Calu3 (cell line): ENCODE data around the gene ANP32E. TPM values are rescaled to one million over a fixed set of nuclear protein-coding genes. Genes with fewer than 3 reads are reported as not detected.
"Not testable (repeated sequence)": the region's sequence is repeated elsewhere in the genome, so short reads cannot be mapped to it uniquely, and the experiment has no call there.

Experiments
- BruUV-seq: library from RNA; stranded (reverse); fragments of 400-500 nt; replicated peaks from 2 replicates; lab custom pipeline; 2021; lab: Mats Ljungman, UMichigan
- CTCF ChIA-PET: fragments of 300-600 bp; sonication (Branson Sonifier 250); formaldehyde crosslinking; loops from one replicate; lab custom pipeline; 2022; ENCODE audit warnings: antibody characterized with exemption; lab: Charles Lee
- DNase-seq: peaks from one replicate; pipeline ENCODE4 v3.0.0; 2022
- H3K27ac Mint-ChIP-seq: one replicate; pipeline ENCODE4 v1.8.0; 2022; ENCODE audit warnings: mixed read lengths; ENCODE audit not compliant: unreplicated experiment
- H3K27me3 Mint-ChIP-seq: one replicate; pipeline ENCODE4 v1.8.0; 2022; ENCODE audit warnings: mixed read lengths; ENCODE audit not compliant: unreplicated experiment
- H3K36me3 Mint-ChIP-seq: one replicate; pipeline ENCODE4 v1.8.0; 2022; ENCODE audit warnings: mild to moderate bottlenecking, moderate library complexity, mixed read lengths; ENCODE audit not compliant: insufficient read depth, unreplicated experiment
- H3K4me1 Mint-ChIP-seq: one replicate; pipeline ENCODE4 v1.8.0; 2022; ENCODE audit warnings: mild to moderate bottlenecking, low read depth, mixed read lengths; ENCODE audit not compliant: unreplicated experiment
- H3K4me3 Mint-ChIP-seq: one replicate; pipeline ENCODE4 v1.8.0; 2022; ENCODE audit warnings: mild to moderate bottlenecking, low read depth, moderate library complexity, mixed read lengths; ENCODE audit not compliant: unreplicated experiment
- H3K9me3 Mint-ChIP-seq: one replicate; pipeline ENCODE4 v1.8.0; 2022; ENCODE audit warnings: low read depth, mixed read lengths; ENCODE audit not compliant: unreplicated experiment
- intact Hi-C: fragments of 100-400 bp; cut with micrococcal nuclease; formaldehyde crosslinking; loops from one replicate; pipeline ENCODE4 v1.10.0; 2022; ENCODE audit not compliant: unreplicated experiment
- total RNA-seq: library from RNA; stranded (reverse); gene quantifications from 2 replicates; pipeline ENCODE4 v1.2.3, GENCODE V29; 2022
- TF ChIP-seq, protein P1 (sequence below): fragments of 200-600 bp; IDR thresholded peaks from one replicate; pipeline ENCODE4 v1.8.0; 2022; ENCODE audit warnings: antibody characterized with exemption; ENCODE audit not compliant: unreplicated experiment

The ANP32E gene
- total RNA-seq, 1 experiment from 2014 or later, result 129 TPM

DNA sequence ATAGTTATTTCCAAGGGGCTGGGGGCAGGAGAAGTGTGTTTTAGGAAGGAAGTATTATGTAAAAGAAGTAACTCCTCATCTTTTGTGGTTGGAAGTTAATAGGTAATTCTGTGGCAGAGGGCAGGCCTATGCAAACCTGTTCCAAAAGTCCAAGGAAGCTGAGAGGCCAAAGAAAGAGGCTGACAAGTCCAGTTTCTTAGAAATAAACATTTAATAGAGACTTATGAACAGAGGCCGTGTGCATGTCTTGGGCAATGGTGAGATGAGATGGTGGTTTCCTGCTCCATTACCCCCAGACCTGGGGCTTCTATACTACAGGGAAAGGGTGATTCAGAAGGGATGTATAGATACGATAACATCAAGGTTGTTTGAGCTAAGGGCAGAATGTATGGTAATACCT, 14.0 kb upstream of the ANP32E start:
- intact Hi-C loops, result loop anchor here (10.0 kb wide), 1 partner anchor 285 kb away; no protein-coding TSS in a partner anchor
- Mint-ChIP-seq H3K27me3 (no peaks in the 10 kb centered on the region), H3K36me3 (no peaks in the 10 kb centered on the region), H3K9me3 (no peaks in the 10 kb centered on the region), H3K4me3 (no peak overlapping the region), H3K4me1 (no peaks in the 10 kb centered on the region), H3K27ac (no peak overlapping the region)
- CTCF ChIA-PET, result interaction anchor here (0.6 kb wide), 1 partner anchor 114 kb away, joined by 3 read pairs; no protein-coding TSS in a partner anchor
- no TSS peak for BruUV-seq
- no peak for DNase-seq
- TF ChIP-seq, protein P1, sequence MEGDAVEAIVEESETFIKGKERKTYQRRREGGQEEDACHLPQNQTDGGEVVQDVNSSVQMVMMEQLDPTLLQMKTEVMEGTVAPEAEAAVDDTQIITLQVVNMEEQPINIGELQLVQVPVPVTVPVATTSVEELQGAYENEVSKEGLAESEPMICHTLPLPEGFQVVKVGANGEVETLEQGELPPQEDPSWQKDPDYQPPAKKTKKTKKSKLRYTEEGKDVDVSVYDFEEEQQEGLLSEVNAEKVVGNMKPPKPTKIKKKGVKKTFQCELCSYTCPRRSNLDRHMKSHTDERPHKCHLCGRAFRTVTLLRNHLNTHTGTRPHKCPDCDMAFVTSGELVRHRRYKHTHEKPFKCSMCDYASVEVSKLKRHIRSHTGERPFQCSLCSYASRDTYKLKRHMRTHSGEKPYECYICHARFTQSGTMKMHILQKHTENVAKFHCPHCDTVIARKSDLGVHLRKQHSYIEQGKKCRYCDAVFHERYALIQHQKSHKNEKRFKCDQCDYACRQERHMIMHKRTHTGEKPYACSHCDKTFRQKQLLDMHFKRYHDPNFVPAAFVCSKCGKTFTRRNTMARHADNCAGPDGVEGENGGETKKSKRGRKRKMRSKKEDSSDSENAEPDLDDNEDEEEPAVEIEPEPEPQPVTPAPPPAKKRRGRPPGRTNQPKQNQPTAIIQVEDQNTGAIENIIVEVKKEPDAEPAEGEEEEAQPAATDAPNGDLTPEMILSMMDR, result no peak

DNA sequence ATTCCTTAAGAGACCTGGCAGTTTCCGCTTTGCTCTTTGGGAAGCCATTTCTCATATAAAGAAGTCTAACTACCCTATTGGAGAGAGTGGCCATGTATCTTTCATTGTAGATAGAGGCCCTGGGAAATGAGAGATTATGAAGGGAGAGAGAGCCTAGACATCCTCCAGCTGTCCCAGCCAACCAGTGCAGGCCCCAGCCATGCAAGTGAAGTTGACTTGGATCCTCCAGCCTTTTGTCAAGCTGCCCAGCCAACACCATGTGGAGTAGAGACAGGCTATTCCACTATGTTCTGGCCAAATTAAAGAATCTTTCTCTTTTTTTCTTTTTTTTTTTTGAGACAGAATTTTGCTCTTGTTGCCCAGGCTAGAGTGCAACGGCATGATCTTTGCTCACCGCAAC, 7.1 kb upstream of the ANP32E start:
- TF ChIP-seq, protein P1, result no peak
- H3K4me1 Mint-ChIP-seq, result no peaks in the 10 kb centered on the region
- H3K9me3 Mint-ChIP-seq, result no peaks in the 10 kb centered on the region
- no peak for DNase-seq
- no peak overlapping the region for H3K27ac Mint-ChIP-seq
- no peaks in the 10 kb centered on the region for H3K27me3 Mint-ChIP-seq
- CTCF ChIA-PET, result no interaction called here
- intact Hi-C loops, result no loop called here
- no TSS peak for BruUV-seq
- H3K4me3 Mint-ChIP-seq, result no peak overlapping the region
- H3K36me3 Mint-ChIP-seq, result no peaks in the 10 kb centered on the region

DNA sequence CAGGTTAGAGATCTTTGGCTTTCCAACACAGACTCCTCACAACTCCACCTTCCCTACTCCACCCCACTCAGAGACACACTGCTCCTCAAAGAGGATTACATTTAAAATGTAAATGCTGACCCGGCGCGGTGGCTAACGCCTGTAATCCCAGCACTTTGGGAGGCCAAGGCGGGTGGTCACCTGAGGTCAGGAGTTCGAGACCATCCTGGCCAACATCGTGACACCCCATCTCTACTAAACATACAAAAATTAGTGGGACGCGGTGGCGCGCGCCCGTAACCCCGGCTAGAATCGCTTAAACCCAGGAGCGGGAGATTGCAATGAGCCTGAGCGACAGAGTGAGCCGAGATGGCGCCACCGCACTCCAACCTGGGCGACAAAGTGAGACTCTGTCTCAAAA, 1.8 kb upstream of the ANP32E start:
- H3K27ac Mint-ChIP-seq, result no peak overlapping the region
- no TSS peak for BruUV-seq
- no peaks in the 10 kb centered on the region for H3K27me3 Mint-ChIP-seq
- TF ChIP-seq, protein P1, result no peak
- intact Hi-C loops, result no loop called here
- H3K4me3 Mint-ChIP-seq, result no peak overlapping the region
- H3K9me3 Mint-ChIP-seq, result no peaks in the 10 kb centered on the region
- peaks cover 11% of the 10 kb centered on the region for H3K4me1 Mint-ChIP-seq
- CTCF ChIA-PET, result interaction anchor here (1.5 kb wide), 1 partner anchor 14 kb away, joined by 5 read pairs; no protein-coding TSS in a partner anchor
- DNase-seq, result no peak
- no peaks in the 10 kb centered on the region for H3K36me3 Mint-ChIP-seq

DNA sequence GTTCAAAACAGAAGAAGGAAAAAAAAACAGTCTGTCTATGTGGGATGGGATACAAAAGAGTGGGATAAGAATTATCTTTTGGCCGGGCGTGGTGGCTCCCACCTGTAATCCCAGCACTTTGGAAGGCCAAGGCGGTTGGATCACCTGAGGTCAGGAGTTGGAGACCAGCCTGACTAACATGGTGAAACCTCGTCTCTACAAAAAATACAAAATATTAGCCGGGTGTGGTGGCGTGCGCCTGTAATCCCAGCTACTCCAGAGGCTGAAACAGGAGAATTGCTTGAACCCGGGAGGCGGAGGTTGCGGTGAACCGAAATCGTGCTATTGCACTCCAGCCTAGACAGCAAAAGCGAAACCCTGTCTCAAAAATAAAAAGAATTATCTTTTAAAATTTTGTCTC, 1.3 kb upstream of the ANP32E start:
- CTCF ChIA-PET, result interaction anchor here (1.5 kb wide), 1 partner anchor 14 kb away, joined by 5 read pairs; no protein-coding TSS in a partner anchor
- H3K27ac Mint-ChIP-seq, BruUV-seq, H3K4me3 Mint-ChIP-seq, H3K27me3 Mint-ChIP-seq, intact Hi-C loops, H3K36me3 Mint-ChIP-seq, H3K9me3 Mint-ChIP-seq, DNase-seq: not testable (repeated sequence)
- H3K4me1 Mint-ChIP-seq, result peaks cover 11% of the 10 kb centered on the region

DNA sequence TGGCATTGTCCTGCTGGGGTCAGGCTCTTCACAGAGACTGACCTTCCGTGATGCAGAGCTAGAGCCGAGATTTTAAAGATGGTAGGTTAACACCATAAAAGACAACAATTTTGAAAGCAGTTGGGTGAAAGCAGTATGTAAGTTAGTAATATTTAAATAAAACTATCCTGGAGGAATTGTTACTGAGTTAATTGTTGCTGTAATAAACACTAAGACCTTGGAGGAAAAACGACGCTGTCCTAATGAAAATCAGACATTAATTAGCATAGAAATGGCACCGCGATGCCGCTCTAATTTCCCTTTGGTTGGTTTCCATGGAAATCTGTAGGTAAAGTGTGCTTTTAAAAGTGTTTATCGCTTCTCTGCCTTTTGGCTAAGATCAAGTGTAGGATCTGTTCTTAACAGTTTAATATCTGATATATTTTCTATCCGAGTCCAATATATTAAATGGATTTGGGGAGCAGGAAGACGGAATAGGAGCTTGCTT, 745 bp upstream of the ANP32E start:
- TF ChIP-seq, protein P1, result no peak
- H3K36me3 Mint-ChIP-seq, result no peaks in the 10 kb centered on the region
- no peak overlapping the region for H3K4me3 Mint-ChIP-seq
- peaks cover 11% of the 10 kb centered on the region for H3K4me1 Mint-ChIP-seq
- CTCF ChIA-PET, result interaction anchor here (1.5 kb wide), 1 partner anchor 15 kb away, joined by 5 read pairs; no protein-coding TSS in a partner anchor
- H3K9me3 Mint-ChIP-seq, result no peaks in the 10 kb centered on the region
- no TSS peak for BruUV-seq
- H3K27ac Mint-ChIP-seq, result no peak overlapping the region
- DNase-seq, result no peak
- intact Hi-C loops, result no loop called here
- H3K27me3 Mint-ChIP-seq, result no peaks in the 10 kb centered on the region
